ENCODE results near the gene CAMTA1.

The CAMTA1 gene

DNA sequence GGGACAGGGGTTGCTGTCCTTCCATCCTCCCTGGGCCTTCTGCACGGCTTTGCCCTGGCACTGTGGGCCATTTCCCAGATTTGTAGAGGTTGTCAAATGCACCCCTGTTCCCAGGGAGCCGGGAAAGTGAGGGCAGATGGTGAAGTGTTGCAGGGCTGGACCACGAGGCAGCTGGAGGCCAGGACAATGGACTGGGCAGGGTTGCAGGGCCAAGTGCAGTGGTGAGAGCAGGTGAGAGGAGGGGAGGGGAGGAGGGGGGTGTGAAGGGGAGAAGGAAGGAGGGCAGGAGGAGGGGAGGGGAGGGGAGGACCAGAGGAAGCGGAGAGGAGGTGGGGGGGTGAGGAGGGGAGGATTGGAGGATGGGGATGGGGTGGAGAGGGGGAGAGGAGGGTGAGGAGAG lies 443.9 kb downstream of the CAMTA1 start:
- DNase-seq (ENCODE audit: low read depth in 3 of 3) = no peak

DNA sequence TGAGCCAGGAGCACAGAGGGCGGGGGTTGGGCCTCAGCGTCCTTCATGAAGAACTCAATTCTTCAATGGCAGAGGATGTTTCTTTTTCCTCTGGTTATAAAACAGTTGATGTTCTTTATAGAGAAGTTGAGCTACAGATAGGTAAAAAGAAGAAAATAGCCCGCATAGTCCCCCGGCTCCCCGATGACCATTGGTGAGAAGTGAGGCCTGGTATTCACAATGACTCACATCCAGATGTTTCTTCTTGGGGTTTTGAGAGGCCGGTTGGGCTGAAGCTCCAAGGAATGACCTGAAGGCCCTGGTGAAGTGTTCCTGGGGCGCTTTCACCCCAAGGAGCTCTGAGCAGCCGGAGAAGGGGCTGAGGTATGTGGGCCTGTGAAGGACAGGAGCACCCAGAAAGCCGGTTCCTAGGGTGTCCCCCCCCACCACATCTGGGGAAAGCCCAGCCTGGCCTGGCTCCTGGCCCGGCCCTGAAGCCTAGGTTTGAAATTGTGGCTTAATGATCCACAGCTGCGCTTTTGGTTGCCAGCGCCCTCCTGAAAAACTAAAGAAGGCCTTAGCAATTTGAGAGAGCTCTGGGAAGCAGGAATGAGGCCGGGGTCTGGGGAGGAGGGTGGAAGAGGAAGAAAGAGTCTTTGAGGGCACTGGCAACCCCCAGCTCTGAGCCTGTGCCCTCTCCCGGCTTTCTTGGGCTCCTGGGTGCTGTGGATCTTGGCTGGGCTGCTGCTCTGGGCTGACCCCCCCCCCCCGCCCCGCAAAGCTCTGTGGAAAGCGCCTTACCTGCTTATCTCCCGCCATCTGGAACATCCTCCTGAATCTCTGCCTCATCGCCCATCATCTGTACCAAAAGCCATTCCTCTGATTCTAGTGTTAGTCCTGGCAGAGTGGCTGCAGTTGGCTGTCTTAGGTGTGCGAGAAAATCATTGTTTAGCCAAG lies 444.7 kb downstream of the CAMTA1 start:
- no peak for DNase-seq (ENCODE audit: low read depth in 3 of 3)

DNA sequence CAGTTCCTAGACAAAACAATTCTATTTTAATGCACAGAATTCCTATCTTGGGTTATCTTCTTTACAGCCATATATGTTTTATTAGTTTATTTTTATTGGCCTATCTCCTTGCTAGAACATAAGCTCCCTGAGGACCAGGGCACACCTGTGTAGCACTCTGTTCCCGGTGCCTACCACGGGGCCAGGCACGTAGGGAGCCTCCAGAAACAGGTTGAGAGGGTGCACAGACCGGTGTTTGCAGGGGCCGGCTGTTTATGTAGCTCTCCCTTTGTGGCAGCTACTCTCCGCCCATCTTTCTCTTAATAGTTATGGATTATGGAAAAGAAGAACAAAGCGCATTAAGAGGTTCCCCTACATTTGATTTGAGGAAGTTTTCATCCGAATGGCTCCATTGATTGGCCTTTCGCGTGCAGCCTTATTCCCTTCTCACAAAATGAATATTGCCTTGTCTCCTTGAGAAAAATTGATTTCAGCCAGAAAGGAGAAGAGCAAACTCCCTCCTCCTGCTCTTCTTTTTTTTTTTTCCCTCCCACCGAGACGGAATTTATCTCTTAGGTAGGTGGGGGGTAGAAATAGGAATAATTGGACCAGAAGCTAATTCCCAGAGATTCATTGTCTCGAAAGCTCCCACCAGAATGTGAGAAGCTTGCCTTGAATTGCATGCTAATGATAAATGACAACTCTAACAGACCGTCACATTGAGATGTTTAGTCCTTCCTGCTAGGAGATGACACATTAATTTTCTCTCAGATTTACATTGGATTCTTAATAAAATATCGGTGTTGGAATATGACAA lies 447.4 kb downstream of the CAMTA1 start:
- DNase-seq (ENCODE audit: low read depth in 3 of 3) = no peak

DNA sequence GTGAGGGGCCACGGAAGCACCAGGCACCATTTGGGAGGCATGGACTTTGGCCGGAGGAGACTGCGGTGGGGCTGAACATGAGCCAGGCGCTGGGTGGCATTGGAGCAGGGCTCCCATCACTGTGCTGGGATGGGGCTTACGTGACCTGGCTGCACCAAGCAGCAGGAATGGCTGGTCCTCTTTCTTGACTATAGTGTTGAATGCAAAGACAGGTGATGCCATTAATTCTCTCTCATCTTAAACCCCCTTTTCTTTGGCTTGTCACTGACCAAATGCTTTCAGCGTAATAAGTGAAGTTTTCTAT lies 447.9 kb downstream of the CAMTA1 start:
- DNase-seq (ENCODE audit: low read depth in 3 of 3) = no peak

DNA sequence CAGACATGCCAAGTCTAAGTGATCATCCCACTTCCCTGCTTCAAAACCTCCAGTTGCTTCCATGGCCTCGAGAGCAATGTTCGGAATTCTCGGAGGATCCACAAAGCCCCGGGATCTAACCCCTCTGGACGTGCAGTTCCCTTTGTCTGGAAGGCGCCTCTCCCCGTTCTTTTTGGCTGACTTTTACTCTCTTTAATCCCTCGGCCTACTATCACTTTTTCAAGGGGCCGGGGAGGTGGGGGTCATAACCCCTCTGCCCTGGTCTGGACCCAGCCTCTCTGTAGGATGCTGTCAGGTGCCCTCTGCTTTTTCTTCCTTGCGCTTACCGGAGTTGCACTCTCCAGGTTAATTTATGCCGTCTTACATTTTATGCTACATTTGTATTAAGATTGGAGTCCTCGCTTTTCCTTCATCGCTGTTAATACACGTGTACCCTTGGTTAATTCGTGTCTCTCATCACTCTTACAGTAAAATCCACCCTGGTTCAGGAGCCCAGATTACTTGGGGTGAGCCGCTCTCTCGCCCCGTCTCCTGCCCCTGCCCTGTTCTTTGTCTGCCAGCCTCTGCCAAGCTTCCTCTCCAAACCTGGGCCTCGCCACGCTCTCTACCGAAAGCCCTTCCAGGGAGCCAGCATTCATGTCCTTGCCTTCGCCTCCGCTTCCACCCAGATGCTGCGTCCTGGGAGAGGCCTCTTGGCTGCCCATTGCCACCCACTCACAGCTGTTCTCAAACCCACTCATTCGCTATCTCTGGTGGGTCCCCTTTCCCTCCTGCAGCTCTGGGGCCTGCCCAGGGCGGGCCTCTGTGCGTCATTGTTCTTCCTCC lies 448.6 kb downstream of the CAMTA1 start:
- no peak for DNase-seq (ENCODE audit: low read depth in 3 of 3)

DNA sequence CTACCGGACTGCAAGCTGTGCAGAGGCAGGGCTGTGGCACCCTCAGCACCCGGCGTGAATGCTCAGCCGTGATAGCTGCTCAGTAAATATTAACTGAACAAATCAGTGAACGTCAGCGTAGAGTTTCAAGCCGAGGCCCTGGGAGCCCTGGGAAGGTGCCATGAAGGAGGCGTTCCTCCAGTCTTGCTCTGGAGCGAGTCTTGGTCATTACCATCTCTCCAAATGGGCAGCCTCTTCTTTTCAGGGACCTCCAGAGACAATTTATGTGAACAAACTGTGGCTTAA lies 449.2 kb downstream of the CAMTA1 start:
- DNase-seq (ENCODE audit: low read depth in 3 of 3) = no peak

DNA sequence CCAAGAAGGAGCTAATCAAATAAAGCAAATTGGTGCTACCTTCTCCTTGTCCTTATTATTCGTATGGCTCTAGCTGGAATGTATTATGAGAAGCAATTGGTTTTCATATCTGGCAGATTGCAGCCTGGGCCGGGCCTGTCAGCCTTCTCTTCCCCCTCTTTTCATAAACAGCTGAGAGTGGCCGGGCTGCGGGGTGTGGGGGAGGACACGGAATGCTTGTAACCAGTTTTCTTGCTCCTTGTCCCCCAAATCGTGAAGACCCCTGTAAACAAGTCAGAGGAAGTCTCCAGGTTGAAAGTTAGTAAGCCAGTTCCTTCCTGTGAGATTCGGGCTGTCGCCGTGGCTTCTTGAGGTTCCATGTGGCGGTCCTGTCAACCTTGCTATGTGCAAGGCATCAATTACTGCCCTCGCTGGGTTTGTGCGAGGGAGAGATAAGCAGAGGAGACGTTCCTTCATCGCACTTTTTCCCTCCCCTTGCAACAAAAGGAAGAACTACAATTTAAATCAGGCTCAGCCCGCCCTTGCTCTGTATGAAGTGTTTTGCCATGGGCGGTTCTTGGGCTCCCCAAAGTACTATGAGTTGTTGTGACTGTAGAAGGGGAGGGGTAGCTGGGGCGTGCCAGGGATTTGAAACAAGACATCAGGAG lies 450.7 kb downstream of the CAMTA1 start:
- DNase-seq (ENCODE audit: low read depth in 3 of 3) = no peak

DNA sequence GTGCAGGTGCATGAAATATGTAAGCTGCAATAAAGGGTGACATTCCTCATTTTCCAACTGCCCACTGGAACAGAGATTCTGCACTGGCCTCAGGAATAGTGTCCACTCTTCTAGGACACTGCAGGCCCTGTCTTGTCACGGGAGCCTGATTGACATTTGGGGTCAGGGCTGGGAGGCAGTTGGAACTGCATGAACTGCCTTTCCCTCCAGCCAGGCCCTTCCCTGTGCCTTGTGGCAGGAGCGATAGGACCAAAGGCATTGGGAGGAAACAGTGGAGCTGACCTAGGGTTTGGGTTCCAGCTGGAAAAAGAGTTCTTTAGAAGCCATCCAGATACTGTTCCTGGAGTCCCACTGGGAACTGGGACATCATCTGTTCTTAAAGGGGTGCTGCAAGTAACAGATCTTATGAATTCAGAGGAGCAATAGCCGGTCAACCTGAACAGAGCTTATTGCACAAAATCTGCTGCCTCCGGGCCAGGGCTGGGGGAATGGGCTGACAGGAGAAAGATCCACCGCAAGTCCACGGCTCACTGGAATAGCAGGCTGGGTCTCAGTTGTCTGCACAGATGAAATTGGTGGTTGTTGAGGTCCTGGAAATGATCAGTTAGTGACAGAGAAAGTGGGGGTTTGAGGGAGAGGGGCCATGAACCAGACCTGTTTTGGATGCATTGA lies 451.7 kb downstream of the CAMTA1 start:
- no peak for DNase-seq (ENCODE audit: low read depth in 3 of 3)

DNA sequence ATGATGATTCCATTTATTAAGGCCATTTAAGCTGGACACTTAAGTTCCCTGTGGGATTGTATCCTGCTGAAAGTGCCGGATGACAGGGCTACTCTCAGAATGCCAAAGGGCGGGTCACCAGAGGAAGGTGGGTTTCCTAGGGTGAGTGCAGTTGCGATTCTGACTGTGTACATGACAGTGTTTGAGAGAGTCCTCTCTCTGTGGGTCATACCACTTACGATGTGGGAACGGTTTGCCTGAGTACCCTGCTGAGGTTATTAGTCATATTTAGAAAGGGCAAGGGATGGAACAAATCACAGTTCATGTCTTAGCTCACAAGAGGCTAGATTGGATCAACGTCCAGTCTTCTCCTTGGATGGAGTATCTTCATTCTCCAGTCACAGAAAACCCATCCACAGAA lies 461.9 kb downstream of the CAMTA1 start:
- DNase-seq (ENCODE audit: low read depth in 3 of 3) = no peak

DNA sequence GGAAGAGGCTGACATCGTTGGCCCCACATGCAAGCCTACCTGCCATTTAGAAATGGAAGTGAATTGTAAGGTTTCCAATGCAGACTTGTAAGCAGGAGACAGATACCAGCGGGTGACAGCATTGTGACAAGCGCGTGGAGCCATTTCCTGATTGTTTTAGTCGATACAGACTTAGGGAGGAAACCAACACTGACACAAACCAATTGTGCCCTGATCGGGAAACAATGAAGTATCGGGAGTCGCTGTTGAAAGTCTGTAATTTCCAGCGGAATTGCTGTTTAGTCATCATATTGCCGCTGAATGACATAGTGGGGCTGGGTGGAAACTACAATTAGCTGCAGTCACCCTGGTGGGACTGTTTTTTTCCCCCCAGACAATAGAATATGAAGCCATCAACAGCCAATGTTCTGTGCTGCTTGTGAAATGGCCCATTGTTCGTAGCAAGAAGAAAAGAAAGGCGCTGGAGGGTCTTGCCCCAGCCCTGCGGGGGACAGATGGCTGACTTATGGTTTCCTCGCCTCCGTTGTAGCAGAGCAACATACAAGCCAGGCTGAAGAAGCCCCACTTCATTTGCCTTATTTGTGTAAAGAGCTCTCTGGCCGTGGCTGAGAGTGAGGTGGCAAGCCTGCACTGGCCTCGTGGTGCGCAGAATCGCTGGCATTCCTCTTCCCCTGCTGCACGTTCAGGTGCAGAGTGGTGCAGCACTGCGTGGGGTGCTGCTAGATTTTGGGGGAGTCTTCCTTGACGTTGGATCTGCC lies 462.7 kb downstream of the CAMTA1 start:
- DNase-seq (ENCODE audit: low read depth in 3 of 3) = no peak

DNA sequence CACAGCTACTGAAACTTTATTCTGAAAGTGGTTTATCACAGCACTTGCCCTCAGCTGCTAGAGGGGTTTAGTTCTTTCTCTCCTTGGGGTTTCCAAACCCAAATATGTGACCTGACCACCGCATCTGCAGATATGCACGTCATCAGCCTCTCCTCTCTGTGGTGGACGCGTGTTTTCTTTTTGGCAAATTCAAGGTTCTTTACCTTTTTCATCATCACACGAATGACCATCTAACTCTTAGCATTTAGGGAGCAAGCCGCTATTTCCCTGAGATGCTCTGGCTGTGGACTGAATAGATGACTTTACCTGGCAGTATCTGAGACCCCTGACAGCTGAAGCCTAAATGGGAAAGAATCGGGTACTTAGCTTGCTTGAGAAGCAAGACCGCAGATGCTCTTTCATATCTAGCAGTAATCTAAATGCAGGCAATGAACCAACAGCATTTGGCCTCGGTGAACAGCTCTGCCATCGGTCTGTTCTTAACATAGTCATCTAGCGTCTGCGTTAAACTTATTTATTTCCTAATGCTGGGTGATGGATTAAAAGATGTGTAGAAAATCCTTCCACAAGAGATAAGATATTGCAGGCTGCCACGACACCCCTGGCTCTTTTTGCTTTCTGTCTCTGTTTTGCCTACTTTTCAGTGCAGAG lies 463.4 kb downstream of the CAMTA1 start:
- DNase-seq (ENCODE audit: low read depth in 3 of 3) = no peak

DNA sequence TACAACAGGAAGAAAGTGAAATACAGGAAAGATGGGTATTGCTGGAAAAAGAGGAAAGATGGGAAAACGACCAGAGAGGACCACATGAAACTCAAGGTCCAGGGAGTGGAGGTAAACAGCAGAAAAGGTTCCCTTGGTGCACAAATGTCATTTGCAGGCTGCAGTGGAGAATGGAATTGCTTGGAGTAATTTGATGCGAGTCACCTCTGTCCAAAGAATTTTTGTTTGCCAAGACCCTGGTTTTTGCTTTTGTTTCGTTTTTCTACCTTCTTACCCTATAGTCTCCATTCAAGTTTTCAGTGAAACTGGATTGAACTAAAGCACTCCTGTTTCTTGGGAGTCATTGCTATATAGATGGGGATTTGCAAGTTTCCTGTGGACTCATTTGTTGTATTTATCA lies 464.3 kb downstream of the CAMTA1 start:
- DNase-seq (ENCODE audit: low read depth in 3 of 3) = no peak

DNA sequence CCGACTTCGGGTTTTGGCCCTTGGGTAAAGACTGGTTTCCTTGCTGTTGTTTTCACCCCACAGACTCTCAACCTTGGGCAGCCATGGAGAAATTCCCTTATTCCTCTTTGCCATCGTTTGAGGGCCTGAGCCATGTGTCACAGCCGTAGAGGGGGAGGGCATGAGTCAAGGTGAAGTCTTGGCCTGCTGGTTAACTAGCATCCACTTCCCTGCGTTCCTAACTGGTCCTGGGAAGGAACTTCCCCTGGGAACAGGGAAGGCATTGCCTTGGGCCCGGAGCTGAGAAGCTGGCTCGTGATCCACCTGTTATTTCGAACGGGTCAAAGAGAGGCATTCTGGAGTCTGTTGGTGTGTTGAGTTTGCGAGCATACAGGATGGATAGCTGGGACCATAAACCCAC lies 464.9 kb downstream of the CAMTA1 start:
- no peak for DNase-seq (ENCODE audit: low read depth in 3 of 3)

DNA sequence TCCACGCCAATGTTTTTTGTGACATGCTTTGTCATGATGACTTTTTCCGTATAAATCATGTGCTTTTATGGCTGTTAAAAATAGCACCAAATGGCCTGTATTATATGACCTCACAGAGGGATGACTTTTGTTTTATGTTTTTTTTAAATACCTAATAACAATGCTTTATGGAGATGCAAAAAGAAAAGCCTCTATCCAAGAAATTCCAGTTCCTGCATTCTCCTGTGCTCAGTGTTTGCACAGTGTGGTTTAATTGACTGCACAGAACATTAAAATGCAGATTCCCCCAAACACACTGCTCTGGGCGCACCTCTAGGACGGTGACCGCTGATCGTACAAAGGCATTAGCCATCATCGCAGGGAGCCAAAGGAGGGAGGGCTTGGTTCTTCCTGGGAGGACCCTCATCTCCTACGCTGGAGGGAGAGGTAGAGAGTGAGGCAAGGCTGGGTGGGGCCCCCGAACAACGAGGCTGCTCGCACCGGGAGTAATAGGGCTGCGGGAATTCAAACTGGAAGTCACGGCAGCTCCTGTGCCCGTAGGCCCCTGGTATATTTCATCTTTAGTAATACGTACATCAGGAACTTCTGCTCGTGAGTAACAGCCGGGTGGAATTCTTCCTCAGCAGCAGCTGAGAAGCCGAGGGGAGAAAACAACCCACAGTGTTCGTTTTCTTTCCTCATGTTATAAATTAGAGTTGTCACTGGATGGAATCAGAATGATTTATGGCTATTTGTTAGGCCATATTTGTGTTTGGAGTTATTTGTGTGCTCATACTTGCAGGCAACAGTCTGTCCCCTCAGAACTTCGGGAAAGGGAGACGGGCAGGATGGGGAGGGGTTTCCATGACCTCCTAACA lies 465.6 kb downstream of the CAMTA1 start:
- no peak for DNase-seq (ENCODE audit: low read depth in 3 of 3)

DNA sequence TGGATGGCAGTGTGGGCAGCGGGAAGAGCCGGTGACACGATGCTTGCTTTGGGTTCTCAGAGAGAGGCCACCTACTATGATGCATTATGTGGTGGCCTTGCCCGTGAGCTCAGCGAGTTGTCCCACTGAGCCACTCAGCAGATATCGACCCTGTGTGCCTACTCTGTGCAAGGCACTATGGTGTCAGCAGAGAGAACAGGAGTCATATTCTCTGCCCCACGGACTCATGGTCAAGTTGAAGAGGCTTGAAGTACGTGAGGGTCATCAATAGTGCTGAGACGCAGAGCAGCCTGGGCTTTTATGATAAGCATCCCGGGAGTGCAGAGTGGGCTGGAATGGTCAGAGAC lies 466.2 kb downstream of the CAMTA1 start:
- DNase-seq (ENCODE audit: low read depth in 3 of 3) = no peak

DNA sequence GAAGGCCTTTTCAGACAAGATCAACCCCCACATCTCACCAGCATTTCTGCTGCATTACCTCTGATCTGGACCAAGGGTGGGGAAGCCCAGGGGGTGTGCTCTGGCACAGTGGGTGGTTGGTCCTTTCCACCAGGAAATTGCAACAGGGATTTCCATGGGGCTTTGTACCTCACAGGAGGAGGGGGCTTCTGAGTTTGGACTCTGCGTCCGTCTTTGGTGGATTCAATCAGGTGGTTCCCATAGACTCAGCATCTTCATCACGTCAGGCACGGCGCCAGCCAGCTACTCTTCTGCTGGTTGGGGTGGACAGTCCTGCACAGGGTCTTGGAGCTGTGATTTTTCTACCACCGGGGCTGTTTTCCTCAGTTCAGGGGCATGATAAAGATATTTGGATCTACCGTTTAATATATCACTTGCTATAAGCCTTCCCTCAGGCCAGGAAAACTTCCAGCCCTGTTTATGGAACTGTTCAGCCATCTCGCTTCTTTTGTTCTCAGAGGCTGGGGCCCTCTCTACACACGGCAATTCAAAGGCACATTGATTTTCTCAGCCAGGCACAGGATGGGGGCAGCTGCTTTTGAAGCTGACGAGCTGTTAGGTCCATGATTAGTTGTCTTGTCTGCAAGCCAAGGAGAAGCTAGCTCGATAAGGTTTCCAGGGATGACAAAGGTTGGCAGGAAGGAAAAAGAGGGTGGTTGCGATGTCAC lies 467.3 kb downstream of the CAMTA1 start:
- DNase-seq (ENCODE audit: low read depth in 3 of 3) = no peak

DNA sequence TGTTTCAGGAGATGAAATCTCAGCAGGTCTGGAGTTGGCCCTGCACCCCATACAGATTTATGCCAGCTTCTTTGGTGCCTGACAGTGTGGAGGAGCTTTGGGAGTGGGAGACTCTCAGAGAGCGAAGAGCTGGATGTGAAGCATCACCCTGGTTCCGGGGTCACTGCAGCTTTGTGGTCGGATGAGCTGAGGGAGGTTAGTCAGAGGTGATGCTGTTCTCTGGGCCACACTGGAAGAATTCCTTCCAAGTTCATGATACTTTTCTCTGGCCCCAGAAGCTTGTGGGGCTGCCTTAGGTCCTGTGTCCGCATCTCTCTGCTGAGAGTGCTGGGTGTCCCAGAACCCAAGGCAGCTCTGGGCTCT lies 467.8 kb downstream of the CAMTA1 start:
- DNase-seq (ENCODE audit: low read depth in 3 of 3) = no peak

DNA sequence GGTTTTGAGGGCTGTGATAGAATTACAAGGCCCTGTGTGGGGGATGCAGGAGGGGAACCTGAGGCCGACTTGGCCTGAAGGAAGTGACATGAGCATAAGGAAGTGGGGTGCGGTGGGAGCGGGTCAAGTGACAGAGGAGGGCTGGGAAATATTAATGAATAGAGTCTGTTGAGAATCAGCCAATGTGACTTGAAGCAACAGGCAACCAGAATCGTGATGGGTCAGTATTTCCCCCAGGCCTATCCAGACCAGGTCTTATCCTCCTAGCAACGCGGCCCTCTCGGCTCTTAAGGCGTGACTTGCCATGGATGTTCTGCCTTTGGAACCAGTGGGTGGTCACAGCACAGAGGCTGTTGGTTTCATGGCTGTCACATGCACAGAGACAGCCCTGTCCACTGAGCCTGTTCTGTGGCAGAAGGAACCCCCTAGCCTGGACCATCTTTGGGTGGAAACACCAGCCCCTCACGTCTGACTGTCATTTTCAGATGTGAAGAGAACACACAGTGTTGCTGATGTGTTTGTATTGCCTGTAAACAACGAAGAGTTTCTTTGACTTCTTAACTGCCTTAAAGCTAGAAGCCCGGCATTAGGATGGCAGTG lies 468.8 kb downstream of the CAMTA1 start:
- DNase-seq (ENCODE audit: low read depth in 3 of 3) = no peak

Data from stimulated activated CD4-positive, alpha-beta T cell treated with anti-CD3 and anti-CD28 coated beads, TNF-alpha, amount 100 ng/mL, for 4 hours (primary cell).